ENCODE measurements around the gene PERCC1. TPM values are rescaled to one million over a fixed set of nuclear protein-coding genes. Genes with fewer than 3 reads are reported as not detected.
A peak's percentile ranks its signal among the peaks of the same experiment; 100 is the strongest.

The PERCC1 gene
- total RNA-seq, 4 donors from 2014 or later = not detected

- peak; percentile 55 to 94 for DNase-seq (ENCODE audit: low spot score in 2 of 2)
- TF ChIP-seq CTCF (IDR thresholded peaks at IDR 0.05) (no peak), POLR2A (IDR thresholded peaks at IDR 0.05) (no peak)
- peak within 1 kb of the TSS; percentile 88 for H3K4me3 ChIP-seq (ENCODE audit: low read depth, poor library complexity, severe bottlenecking)
- 5 to 6% methylated on average over 20 to 23 of the region's 72 CpGs for WGBS, 2 donors
- intact Hi-C loops (cut with DNase I; ENCODE audit: low total_unique reads) = no loop called here
These were observed 16.2 kb upstream of the PERCC1 start, which contains the start of gene UNKL for GRCh38 chr16:1414532-1415260. TSS of gene UNKL (minus strand) at chr16:1414704. CDS start at chr16:1414691, 13 bp downstream.

- TF ChIP-seq POLR2A (IDR thresholded peaks at IDR 0.05) (no peak), CTCF (IDR thresholded peaks at IDR 0.05) (no peak)
- intact Hi-C loops (cut with DNase I; ENCODE audit: low total_unique reads) = no loop called here
- H3K4me3 ChIP-seq (ENCODE audit: low read depth, poor library complexity, severe bottlenecking) = no peak overlapping the region
- no peak for DNase-seq (ENCODE audit: low spot score in 2 of 2)
- 54 to 63% methylated on average over 3 of the region's 3 CpGs for WGBS, 2 donors
These were observed 14.3 kb upstream of the PERCC1 start for GRCh38 chr16:1416521-1416941.

- intact Hi-C loops (cut with DNase I; ENCODE audit: low total_unique reads) = no loop called here
- WGBS, 2 donors = 0 to 3% methylated on average over 18 to 21 of the region's 22 CpGs
These were observed 10.8 kb upstream of the PERCC1 start for GRCh38 chr16:1420111-1420539.

GRCh38 chr16:1422076-1422475 lies 8.8 kb upstream of the PERCC1 start:
- 82 to 84% methylated on average over 10 of the region's 10 CpGs for WGBS, 2 donors
- intact Hi-C loops (cut with DNase I; ENCODE audit: low total_unique reads) = no loop called here
- DNase-seq (ENCODE audit: low spot score in 2 of 2) = no peak
- no peak overlapping the region for H3K4me3 ChIP-seq (ENCODE audit: low read depth, poor library complexity, severe bottlenecking)
- TF ChIP-seq POLR2A (IDR thresholded peaks at IDR 0.05) (no peak), CTCF (IDR thresholded peaks at IDR 0.05) (no peak)

More at GRCh38 chr16:1420111-1420539, 10.8 kb upstream of the PERCC1 start:
- no peak for TF ChIP-seq CTCF (IDR thresholded peaks at IDR 0.05)
- no peak for TF ChIP-seq POLR2A (IDR thresholded peaks at IDR 0.05)
- no peak for DNase-seq (ENCODE audit: low spot score in 2 of 2)
- H3K4me3 ChIP-seq (ENCODE audit: low read depth, poor library complexity, severe bottlenecking) = peak overlapping the region; percentile 85

- 93 to 96% methylated on average over 12 of the region's 12 CpGs for WGBS, 2 donors
- no peak overlapping the region for H3K4me3 ChIP-seq (ENCODE audit: low read depth, poor library complexity, severe bottlenecking)
- no peak for TF ChIP-seq CTCF (IDR thresholded peaks at IDR 0.05)
- no peak for TF ChIP-seq POLR2A (IDR thresholded peaks at IDR 0.05)
- intact Hi-C loops (cut with DNase I; ENCODE audit: low total_unique reads) = no loop called here
- DNase-seq (ENCODE audit: low spot score in 2 of 2) = no peak
These were observed 6.8 kb upstream of the PERCC1 start for GRCh38 chr16:1424028-1424427.

Measured in lower leg skin (tissue), 4 donors.